22Rv1 (cell line): ENCODE data around the gene CYBRD1.

Experiments used
- CTCF ChIP-seq: fragments of 450-650 bp; IDR thresholded peaks from 2 replicates; pipeline ENCODE4 v1.5.1; 2017; ENCODE audit warnings: mild to moderate bottlenecking
- ZFX ChIP-seq: fragments of 450-650 bp; IDR thresholded peaks from 2 replicates; pipeline ENCODE4 v1.6.1; 2017; ENCODE audit warnings: antibody characterized with exemption, borderline replicate concordance

GRCh38 chr2:171557363-171557762 is 35.1 kb downstream of the CYBRD1 start:
- no peak for TF ChIP-seq CTCF
- no peak for TF ChIP-seq ZFX
